GM19043 (cell line): Measurements from ENCODE around the gene ITGA8.

ENCODE experiments used
- ATAC-seq: cut with Tn5 transposase; IDR thresholded peaks from one replicate; pipeline ENCODE4 v1.9.1; 2021; ENCODE audit warnings: low read depth; ENCODE audit not compliant: unreplicated experiment

Gene ITGA8

GRCh38 chr10:15474671-15475070 lies 245.1 kb downstream of the ITGA8 start:
- no peak for ATAC-seq

DNA sequence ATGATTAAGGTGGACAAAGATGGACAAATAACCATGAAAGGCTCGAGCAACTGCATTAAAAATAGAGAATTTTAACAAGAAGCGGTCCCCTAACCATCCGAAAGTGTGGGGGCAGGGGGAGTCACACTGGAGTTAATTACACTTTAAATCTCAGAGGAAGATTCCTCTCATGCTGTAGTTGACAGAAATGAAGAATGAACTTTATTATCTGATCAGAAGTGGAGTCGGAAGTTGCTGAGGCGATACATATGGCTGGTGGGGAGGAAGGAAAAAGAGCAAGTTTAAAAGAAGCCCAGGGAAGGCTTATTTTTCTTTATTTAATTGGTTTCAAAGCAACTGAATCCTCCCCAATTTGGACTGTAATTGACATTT lies 246.3 kb downstream of the ITGA8 start:
- no peak for ATAC-seq

- ATAC-seq, result no peak
Observed at GRCh38 chr10:15472431-15473395, 247.0 kb downstream of the ITGA8 start.

DNA sequence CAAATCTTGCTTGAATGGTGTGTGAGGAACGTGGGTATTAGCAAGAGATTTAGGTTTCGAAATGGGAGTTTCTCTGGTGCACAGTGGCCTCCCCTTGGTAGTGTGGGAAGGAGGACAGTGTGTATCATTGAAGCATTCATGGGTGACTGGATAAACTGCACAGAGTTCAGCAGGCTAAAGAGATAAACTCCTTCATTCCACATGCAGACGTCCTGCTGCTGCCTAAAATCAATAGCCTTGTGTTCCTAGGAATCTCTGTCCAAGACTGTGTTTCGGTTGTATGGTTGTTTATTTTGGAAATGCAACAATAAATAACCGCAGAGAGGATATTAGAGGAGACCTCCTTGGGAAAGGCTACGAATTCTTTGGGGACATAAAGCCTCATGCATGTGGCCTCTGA lies 247.7 kb downstream of the ITGA8 start:
- no peak for ATAC-seq

GRCh38 chr10:15469111-15469510 lies 250.6 kb downstream of the ITGA8 start:
- no peak for ATAC-seq

GRCh38 chr10:15464381-15464780 lies 255.3 kb downstream of the ITGA8 start:
- ATAC-seq, result no peak
